Chondrocyte (in vitro differentiated cells): ENCODE results near the gene LZTFL1. TPM values are rescaled to one million over a fixed set of nuclear protein-coding genes. Genes with fewer than 3 reads are reported as not detected.
"Not testable (repeated sequence)": the region's sequence is repeated elsewhere in the genome, so short reads cannot be mapped to it uniquely, and the experiment has no call there.

Source experiments
- DNase-seq: peaks from one replicate; pipeline ENCODE4 v3.0.0; 2021; ENCODE audit warnings: mixed read lengths, low spot score
- H3K27ac Mint-ChIP-seq: one replicate; pipeline ENCODE4 v1.8.0; 2021; ENCODE audit warnings: mild to moderate bottlenecking, moderate library complexity, mixed read lengths; ENCODE audit not compliant: unreplicated experiment
- H3K27me3 Mint-ChIP-seq: 2 replicates; pipeline ENCODE4 v1.8.0; 2021; ENCODE audit warnings: low read depth, mixed read lengths
- H3K36me3 Mint-ChIP-seq: 2 replicates; pipeline ENCODE4 v1.8.0; 2021; ENCODE audit warnings: low read depth, mixed read lengths
- H3K4me1 Mint-ChIP-seq: 2 replicates; pipeline ENCODE4 v1.8.0; 2021; ENCODE audit warnings: low read depth, mild to moderate bottlenecking, mixed read lengths
- H3K4me3 Mint-ChIP-seq: one replicate; pipeline ENCODE4 v1.8.0; 2021; ENCODE audit warnings: mild to moderate bottlenecking, moderate library complexity, mixed read lengths; ENCODE audit not compliant: unreplicated experiment
- H3K9me3 Mint-ChIP-seq: 2 replicates; pipeline ENCODE4 v1.8.0; 2021; ENCODE audit warnings: low read depth, mixed read lengths
- total RNA-seq: library from RNA; stranded (reverse); gene quantifications from 3 replicates; pipeline ENCODE4 v1.2.1, GENCODE V29; 2021
- TF ChIP-seq, protein P1 (sequence below): fragments of 200-600 bp; sonication (generic); IDR thresholded peaks from 2 replicates; pipeline ENCODE4 v1.5.0; 2021; ENCODE audit warnings: antibody characterized with exemption, mild to moderate bottlenecking, moderate library complexity

The LZTFL1 gene
- total RNA-seq, 1 donor from 2014 or later = 18.1 TPM

GRCh38 chr3:45865563-45865962 lies 23.6 kb upstream of the LZTFL1 start:
- H3K4me1 Mint-ChIP-seq = no peaks in the 10 kb centered on the region
- TF ChIP-seq, protein P1, sequence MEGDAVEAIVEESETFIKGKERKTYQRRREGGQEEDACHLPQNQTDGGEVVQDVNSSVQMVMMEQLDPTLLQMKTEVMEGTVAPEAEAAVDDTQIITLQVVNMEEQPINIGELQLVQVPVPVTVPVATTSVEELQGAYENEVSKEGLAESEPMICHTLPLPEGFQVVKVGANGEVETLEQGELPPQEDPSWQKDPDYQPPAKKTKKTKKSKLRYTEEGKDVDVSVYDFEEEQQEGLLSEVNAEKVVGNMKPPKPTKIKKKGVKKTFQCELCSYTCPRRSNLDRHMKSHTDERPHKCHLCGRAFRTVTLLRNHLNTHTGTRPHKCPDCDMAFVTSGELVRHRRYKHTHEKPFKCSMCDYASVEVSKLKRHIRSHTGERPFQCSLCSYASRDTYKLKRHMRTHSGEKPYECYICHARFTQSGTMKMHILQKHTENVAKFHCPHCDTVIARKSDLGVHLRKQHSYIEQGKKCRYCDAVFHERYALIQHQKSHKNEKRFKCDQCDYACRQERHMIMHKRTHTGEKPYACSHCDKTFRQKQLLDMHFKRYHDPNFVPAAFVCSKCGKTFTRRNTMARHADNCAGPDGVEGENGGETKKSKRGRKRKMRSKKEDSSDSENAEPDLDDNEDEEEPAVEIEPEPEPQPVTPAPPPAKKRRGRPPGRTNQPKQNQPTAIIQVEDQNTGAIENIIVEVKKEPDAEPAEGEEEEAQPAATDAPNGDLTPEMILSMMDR = no peak
- H3K27me3 Mint-ChIP-seq = peaks cover 57% of the 10 kb centered on the region
- DNase-seq = no peak
- H3K36me3 Mint-ChIP-seq = no peaks in the 10 kb centered on the region
- no peak overlapping the region for H3K27ac Mint-ChIP-seq
- H3K9me3 Mint-ChIP-seq = peaks cover 17% of the 10 kb centered on the region
- no peak overlapping the region for H3K4me3 Mint-ChIP-seq

GRCh38 chr3:45864760-45865519 lies 23.0 kb upstream of the LZTFL1 start:
- Mint-ChIP-seq H3K27me3 (peaks cover 53% of the 10 kb centered on the region), H3K27ac (no peak overlapping the region)
- no peak for DNase-seq

DNA sequence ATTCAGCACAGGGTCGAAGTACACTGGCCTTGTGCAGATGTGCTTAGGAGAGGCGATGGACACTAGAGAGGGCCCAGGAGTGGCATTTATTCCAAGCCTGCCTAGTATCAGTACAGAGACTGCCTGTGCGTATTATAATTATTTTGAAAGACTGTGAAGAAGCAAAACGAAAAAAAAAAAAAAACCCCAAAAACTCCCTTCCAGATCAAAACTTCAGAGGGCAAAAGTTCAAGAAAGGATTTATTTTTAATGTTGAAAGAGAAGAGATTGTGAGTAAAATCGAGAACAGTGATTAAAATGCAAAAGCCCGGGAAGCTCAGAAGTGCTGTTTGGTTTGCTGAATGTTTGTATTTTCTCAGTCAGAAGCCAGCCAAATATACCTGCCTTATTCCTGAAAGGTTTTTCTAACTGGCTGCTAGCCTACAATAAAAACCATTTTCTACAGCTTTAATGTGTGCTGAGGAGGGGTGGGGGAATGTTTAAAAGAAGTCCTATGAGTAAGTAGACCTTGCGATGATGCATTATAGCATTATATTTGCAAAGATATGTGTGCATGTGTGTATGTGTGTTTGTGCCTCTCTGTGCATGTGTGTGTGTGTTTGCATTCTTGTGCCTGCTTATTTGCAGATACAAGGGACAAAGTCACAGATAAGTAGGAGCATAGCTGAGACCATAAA lies 19.3 kb upstream of the LZTFL1 start:
- no peak overlapping the region for H3K27ac Mint-ChIP-seq
- H3K36me3 Mint-ChIP-seq = no peaks in the 10 kb centered on the region
- peaks cover 22% of the 10 kb centered on the region for H3K9me3 Mint-ChIP-seq
- H3K27me3 Mint-ChIP-seq = peaks cover 57% of the 10 kb centered on the region
- DNase-seq = no peak
- H3K4me3 Mint-ChIP-seq = no peak overlapping the region
- no peaks in the 10 kb centered on the region for H3K4me1 Mint-ChIP-seq
- TF ChIP-seq, protein P1 = no peak

More at GRCh38 chr3:45864760-45865519, 23.0 kb upstream of the LZTFL1 start:
- no peak overlapping the region for H3K4me3 Mint-ChIP-seq
- no peaks in the 10 kb centered on the region for H3K36me3 Mint-ChIP-seq
- H3K4me1 Mint-ChIP-seq = no peaks in the 10 kb centered on the region
- peaks cover 17% of the 10 kb centered on the region for H3K9me3 Mint-ChIP-seq
- TF ChIP-seq, protein P1 = no peak

DNA sequence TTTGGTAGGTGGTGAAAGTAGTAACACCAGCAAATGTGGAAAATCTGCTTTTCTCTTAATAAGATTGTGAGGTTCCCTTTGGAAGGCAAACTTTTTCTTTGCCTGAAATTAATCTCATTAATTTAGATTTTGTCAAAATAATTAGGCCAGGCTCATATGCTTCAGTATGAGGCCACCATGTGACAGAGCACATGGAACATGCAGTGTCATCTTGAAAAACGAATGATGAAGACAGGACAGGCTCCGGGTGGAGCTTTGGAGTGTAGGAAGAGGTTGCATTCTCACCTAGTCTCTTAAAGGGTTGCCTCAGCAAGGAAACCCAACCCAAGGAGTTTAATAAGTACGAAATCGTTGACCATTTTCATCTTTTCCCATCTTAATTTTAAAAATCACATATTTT lies 18.6 kb upstream of the LZTFL1 start:
- Mint-ChIP-seq H3K27me3 (peaks cover 54% of the 10 kb centered on the region), H3K36me3 (no peaks in the 10 kb centered on the region), H3K9me3 (peaks cover 28% of the 10 kb centered on the region), H3K4me1 (no peaks in the 10 kb centered on the region), H3K4me3 (no peak overlapping the region), H3K27ac (no peak overlapping the region)
- DNase-seq = no peak
- TF ChIP-seq, protein P1 = no peak

DNA sequence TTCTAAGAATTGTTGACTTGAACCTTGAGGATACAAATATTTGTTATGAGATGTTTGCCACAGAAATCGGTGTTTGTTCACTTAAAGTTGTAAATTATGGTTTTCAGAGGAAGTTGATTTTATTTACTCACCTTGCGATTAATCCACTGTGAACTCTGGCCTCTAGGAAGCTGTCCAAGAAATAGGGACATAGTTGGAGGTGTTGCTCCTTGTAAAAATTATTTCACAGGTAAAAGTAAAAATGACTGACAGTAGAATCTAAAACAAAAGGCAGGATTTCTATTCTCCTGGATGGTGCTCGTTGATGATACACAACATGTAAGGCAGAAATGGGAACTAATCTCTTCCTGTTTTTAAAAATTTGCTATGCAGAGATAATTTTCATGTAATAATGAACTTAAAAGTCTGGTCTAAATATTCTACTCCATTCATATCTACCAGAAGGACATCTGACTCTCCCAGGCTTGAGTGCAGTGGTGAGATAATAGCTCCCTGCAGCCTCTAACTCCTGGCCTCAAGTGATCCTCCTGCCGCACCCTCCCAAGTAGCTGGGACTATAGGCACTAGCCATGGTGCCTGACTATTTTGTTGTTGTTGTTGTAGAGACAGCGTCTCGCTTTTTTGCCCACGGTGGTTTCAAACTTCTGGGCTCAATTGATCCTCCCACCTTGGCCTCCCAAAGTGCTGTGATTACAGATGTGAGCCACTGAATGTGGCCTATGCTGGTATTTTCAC lies 17.1 kb upstream of the LZTFL1 start:
- Mint-ChIP-seq H3K9me3 (peaks cover 27% of the 10 kb centered on the region), H3K36me3 (no peaks in the 10 kb centered on the region), H3K27ac (no peak overlapping the region), H3K4me1 (no peaks in the 10 kb centered on the region), H3K4me3 (no peak overlapping the region), H3K27me3 (peaks cover 56% of the 10 kb centered on the region)
- no peak for DNase-seq
- TF ChIP-seq, protein P1 = no peak

GRCh38 chr3:45857024-45857423 lies 15.1 kb upstream of the LZTFL1 start:
- peaks cover 11% of the 10 kb centered on the region for H3K9me3 Mint-ChIP-seq
- H3K4me3 Mint-ChIP-seq, DNase-seq, H3K4me1 Mint-ChIP-seq, H3K36me3 Mint-ChIP-seq, H3K27ac Mint-ChIP-seq: not testable (repeated sequence)
- H3K27me3 Mint-ChIP-seq = peaks cover 49% of the 10 kb centered on the region

- not testable (repeated sequence) for H3K36me3 Mint-ChIP-seq, H3K4me1 Mint-ChIP-seq, H3K27ac Mint-ChIP-seq, DNase-seq, H3K4me3 Mint-ChIP-seq
- peaks cover 49% of the 10 kb centered on the region for H3K27me3 Mint-ChIP-seq
- H3K9me3 Mint-ChIP-seq = peaks cover 11% of the 10 kb centered on the region
These were observed 14.4 kb upstream of the LZTFL1 start for GRCh38 chr3:45856323-45856722.
